GM19239 (cell line): Measurements from ENCODE around the gene WNK4.

Experiments
- DNase-seq: peaks from one replicate; pipeline ENCODE4 v3.0.0; 2011; ENCODE audit warnings: low spot score; ENCODE audit not compliant: insufficient read length
- FAIRE-seq: peaks from 2 replicates; lab custom pipeline; 2011; peaks lifted over from hg19 to GRCh38; lab: Jason Lieb, UNC

WNK4 gene

DNA sequence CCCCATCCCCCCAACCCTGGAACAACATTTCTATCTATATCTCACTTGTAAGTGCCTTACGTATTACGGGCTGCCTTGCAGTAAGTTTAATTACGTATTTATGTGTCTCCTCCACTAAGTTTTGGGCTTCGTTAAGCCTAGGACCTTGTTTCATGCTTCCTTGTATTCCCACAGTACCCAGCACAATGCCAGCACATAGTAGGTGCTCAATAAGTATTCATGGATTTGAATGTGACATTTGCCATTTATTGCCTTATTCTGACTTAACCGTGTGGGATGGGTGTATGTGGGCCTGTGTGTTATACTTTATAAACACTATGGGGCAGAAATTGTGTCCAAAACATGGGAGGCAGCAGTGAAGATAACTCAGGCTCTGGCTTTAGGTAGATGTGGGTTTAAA, 12.1 kb downstream of the WNK4 start:
- FAIRE-seq (no peak), DNase-seq (no peak)

DNA sequence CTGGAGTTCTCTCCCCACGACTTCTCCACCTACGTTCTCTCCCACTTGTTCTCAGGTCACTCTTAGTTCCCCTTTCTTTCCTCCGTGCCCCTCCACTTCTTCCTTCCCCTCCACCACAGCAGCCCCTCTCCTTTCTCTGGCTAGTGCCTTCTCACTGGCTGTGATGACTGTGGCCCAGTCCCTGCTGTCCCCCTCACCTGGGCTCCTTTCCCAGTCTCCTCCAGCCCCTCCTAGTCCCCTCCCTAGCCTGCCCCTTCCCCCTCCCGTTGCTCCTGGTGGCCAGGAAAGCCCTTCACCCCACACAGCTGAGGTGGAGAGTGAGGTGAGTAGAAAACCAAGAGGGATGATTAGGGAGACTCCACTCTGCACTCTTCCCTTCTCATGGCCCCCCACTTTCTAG, 14.7 kb downstream of the WNK4 start:
- FAIRE-seq, result no peak

DNA sequence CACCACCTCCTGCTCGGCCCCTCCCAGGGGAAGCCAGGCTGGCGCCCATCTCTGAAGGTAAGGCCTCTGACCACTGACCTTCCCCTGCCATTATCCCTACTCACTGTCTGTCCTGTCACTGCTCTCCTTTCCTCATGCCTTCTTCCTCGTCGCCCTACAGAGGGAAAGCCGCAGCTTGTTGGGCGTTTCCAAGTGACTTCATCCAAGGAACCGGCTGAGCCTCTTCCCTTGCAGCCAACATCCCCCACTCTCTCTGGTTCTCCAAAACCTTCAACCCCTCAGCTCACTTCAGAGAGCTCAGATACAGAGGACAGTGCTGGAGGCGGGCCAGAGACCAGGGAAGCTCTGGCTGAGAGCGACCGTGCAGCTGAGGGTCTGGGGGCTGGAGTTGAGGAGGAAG, 15.1 kb downstream of the WNK4 start:
- DNase-seq (no peak), FAIRE-seq (no peak)

More for the DNA sequence above, 14.7 kb downstream of the WNK4 start:
- no peak for DNase-seq

DNA sequence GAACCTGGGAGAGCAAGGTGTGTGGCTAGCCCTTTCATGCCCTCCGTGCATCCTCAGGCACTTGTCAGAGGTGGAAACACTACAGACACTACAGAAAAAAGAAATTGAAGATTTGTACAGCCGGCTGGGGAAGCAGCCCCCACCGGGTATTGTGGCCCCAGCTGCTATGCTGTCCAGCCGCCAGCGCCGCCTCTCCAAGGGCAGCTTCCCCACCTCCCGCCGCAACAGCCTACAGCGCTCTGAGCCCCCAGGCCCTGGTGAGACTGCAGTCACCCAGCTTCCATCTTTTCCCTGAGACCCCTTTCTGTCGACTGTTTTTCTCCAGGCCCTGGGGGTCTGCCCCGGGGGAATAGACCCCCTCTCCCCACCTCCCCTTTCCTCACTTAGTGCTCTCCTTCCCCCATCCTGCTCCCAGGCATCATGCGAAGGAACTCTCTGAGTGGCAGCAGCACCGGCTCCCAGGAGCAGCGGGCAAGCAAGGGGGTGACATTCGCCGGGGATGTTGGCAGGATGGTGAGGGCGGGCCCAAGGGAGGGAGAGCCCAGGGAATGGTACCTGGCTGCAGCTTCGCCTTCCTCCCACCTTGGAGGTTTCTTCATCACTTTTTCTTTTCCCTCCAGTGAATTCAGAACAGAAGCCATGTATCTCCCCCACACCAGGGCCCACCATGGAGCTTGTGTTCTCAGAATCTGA, 15.8 kb downstream of the WNK4 start:
- FAIRE-seq, result no peak
- DNase-seq, result no peak

DNA sequence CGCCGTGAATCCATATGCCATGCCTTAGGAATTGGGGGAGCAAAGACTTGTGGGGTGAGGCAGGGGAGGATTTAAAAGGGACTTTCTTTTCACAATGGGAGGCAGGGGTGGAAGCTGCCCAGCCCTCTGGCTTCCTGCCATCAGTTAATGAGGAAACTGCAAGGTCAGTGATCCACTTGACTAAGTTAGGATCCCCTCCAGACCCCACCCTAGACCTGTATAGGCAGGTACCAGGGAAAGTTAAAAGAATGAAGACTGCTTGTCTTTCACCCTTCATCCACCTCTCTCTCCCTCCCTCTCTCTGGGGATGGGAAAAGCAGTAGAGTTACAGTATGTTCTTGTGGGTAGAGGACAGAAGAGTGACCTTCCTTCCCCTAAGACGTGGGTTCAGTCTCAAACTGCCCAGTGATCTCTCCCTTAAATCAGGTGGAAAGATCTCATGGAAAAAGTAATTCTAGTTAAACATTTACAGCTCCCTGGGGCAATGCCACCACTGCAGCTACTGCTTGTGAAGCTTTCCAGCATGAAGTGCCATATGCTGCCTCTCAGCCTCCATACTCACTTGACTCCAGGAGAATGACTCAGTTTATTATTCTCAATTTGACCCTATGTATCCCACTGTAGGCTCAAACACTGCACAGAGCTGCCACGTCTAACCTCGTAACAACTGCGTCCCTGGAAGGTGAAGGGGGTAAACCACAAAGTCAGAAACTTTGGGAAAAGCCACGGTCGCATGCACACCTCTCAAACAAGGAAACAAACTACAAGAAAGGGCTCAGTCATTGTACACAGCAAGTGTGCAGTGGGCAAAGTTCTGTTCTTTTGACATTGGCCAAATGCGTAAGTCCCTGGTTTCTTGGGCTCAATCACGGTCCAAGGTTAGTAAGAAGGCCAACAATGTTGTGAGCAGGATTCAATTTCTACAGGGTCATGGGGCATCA, 16.9 kb downstream of the WNK4 start:
- DNase-seq, result no peak
- no peak for FAIRE-seq

DNA sequence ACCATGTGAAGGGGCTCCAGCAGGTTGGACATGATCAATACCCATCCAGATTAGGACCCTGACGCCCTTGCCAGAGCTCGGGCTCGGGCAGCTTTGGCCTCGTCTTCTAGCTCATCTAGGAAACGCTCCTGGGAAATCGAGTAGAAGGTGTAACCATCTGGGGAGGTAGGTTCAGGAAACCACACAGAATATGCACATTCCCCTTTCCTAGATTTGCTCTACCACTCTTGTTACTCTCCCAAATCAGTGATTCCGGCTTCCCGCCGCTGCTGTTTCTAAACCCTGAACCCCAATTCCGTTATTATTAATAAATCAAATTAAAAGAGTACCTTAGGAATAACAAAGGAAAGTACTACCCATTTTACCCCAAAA, 17.6 kb downstream of the WNK4 start:
- DNase-seq (no peak), FAIRE-seq (no peak)

DNA sequence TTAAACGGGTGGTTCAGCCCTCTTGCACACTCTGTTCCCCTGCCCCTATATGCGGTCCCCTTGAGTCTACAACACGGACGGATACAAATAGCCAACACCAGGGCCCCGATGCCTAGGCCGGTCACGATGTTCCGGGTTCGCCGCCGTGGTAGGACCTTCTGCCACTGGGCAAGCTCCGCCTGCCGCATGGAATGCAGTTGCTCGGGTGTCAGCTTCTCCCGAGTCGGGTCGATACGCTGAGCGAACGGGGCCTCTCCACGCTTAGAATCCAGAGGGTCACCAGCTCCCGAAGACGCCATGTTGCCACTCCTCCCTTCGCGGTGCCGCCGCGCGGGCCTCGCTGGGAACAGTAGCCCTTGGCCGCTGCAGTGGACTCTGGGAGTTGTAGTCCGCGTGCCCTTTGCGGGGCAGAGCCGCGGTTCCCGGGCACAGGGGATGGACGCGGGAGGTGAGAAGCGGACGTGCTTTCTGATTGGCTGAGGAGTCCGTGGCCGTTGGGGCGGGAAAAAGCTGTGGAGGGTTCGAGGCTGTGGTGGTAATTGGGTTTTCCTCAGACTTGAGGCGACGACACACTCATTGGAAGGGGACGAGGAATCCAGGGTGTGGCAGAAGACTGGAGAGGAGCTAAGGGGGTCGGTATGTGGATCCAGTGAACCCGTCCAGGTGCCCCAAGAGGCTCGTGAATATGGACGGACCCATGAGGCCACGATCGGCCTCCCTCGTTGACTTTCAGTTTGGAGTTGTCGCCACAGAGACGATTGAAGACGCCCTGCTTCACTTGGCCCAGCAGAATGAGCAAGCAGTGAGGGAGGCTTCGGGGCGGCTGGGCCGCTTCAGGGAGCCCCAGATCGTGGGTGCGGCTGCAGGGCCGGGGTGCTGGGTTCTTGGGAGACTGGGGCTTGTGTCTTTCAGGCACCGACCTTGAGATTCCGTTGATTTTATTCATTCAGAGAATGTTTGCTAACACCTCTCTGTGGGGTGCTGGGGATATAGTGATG, 18.3 kb downstream of the WNK4 start, which contains the start of the genes CNTD1 and COA3:
TSS of gene CNTD1 (plus strand) at position 479 of the 998 bp plus-strand sequence. CDS start at position 686, 207 bp downstream.
TSS of gene COA3 (minus strand) at position 322 of the 998 bp plus-strand sequence. CDS start at position 299, 23 bp downstream.
- peak; percentile 94 for DNase-seq
- FAIRE-seq, result peak; percentile 88

DNA sequence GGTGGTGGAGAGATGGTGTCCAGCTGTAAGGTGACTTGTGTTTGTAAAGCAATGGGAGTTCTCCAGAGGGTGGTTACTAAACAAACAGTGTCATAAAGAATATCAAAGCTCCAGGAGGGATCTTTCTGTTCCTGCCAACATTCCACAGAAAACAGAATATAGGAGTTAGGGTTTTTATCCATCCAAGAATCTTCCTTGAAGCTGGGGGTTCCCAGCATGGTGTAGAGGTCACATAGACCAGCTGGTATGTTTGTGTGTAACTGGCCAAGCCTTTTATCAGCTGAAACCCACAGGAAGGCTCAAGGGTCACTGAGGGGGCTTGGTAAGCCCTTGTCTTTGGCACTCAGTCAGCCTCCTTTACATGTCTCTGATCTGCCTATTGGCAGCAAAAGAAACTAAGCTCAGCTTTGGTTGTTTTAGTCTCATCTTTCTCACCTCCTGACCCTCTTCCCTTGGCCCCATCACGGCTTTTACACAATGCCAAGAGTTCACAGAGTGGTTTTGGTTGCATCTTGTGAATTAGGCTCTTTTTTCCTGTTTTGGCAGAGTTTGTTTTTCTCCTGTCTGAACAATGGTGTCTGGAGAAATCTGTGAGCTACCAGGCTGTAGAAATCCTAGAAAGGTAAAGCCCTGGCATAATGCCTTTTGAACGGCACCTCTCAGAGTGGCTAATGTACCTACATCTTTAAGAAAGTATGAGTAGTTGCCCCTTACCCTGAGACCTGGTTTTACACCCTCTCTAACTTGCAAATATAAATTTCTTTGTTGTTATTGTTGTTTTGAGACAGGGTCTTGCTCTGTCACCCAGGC, 22.9 kb downstream of the WNK4 start:
- no peak for FAIRE-seq
- no peak for DNase-seq

DNA sequence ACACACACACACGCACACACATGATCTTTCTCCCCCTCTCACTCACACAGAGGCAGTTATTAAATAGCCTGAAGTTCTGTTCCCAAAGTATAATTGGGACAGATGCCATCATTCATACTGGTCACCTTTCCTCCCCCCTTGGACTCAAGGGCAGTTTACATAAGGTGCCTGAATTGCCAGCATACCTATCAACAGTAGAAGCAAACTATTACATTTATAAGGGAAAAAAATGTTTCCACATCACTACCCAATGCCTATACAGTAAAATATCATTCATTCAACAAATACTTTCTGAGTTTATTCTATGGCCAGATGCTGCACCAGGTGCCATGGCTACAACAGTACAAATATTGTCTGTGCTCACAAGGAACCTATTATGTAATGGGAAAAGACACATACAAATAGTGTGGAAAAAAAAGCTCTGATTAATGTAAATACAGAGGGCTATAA, 24.5 kb downstream of the WNK4 start:
- DNase-seq (no peak), FAIRE-seq (no peak)

DNA sequence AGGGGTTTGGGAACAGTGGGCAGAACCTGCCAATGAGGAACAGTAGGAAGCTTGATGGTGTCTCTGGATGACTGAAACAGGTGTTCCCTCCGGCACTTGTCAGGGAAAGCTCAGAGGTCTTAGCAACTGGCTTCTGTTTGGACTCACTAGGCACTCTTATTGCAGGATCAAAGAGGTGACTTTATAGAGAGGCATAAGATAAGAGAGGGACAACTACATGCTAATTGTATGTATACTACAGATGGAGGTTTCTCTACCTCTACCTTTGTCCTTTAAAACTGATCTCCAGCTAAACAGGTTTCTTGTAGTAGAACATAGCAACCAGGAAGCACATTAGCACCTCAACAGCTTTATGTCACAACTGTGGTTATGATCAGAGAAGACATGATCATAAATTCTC, 25.8 kb downstream of the WNK4 start:
- FAIRE-seq, result no peak
- no peak for DNase-seq

DNA sequence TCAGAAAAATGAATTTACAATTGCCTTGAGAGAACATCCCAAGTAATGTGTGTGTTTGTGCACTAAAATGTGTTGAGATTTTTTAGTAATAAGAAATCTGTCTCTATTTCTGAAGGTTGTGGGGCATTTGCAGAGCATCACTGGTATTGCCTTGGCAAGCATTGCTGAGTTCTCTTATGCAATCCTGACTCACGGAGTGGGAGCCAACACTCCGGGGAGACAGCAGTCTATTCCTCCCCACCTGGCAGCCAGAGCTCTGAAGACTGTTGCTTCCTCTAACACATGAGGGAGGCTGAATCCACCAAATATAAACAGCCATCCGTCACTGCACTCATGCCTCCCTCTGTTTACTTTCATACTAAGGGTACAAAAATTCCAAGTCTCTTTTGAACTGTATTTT, 28.8 kb downstream of the WNK4 start:
- no peak for FAIRE-seq
- DNase-seq, result no peak

DNA sequence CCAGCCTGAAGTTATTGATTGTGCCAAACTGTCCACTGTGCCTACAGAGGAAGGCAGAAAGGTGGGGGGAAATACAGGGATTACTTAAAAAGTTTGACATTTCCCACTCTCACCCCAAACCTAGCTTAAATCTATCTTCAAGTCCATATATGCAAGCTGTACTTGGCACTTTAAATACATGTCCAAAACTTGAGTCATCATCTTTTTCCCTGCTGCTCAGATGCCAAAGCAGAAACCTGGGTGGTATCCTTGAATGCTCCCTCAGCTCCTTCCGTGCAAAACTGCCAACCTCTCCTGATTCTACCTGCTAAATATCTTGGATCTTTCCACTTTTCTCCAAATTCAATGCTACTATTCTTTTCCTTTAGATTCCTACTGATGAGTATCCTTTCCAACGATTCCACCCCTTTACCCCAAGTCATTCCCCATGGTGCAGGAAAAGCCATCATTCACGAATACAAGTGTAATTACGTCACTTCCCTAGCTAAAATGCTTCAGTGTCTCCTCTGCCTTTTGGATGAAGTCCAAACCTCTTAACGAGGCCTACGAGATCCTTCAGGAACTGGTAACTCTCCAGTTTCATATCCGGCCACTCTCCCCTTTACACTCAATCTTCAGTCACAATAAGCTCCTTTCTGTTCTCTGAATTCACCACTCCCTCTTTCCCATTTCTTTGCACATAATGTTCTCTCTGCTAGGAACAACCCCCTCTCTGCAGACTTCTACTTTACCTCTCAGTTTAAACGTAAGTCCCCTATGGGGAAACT, 34.4 kb downstream of the WNK4 start:
- DNase-seq (no peak), FAIRE-seq (no peak)

DNA sequence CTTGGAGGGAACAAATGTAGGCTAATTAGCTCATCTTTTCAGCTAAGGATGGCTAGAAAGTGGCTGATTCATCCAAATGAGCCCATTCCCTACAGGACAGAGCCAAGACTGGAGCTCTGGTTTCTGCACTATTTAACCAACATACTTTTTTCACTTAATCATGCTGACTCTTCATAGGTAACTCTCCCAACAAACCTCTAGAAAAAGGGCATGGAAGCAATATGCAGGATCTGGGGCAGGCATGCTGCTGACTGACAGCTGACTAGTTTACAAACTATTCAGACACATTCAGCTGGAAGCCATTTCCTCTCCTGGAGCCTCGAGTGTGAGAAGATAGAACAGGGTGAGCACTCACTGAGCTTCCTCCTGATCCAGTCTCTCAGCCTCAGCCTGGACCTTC, 37.5 kb downstream of the WNK4 start:
- no peak for FAIRE-seq
- DNase-seq, result no peak

DNA sequence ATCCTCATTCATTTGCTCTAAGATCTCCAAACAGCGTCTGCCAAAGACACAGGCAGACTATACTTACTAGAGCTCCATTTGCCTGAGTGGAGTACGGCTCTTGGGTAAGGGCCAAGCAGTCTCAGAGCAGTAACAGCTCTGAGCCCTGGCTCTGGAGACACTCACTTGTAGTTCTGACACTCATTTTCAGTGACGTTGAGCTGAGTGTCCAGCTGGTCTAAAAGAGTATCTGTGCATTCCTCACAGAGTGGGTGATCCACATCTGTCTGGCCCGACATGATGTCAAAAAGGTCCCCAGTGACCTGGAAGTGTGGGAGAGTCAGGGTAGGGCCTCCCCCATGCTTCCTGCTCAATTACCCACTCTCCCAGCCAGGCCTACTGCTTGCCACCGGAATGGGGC, 38.0 kb downstream of the WNK4 start:
- FAIRE-seq, result no peak
- no peak for DNase-seq

DNA sequence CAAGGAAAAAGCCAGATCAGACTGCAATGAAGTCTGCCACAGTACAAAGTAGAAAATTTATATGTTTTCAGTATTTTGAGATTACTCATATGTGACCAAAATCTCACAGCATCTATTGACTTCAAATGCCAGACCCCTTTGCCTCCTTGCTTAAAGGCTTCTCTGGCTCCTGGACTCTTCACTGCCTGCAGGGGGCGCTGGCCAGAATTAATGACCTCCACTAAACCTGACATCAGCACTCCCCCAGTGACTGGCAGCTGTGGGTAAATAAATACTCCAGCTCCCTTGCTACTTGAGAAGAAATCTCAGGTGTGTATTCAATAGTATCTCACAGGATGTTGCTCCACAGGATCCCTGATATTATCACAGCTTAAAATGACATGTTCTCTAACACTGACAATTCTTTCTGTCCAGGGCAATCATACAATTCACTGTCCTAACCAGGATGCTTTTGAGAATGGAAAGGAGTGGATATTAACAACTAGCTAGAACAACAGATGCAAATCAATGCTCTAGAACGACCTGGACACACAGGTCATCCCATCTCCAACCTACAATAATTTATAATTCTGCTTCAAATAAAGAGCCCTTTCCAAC, 39.6 kb downstream of the WNK4 start:
- FAIRE-seq (no peak), DNase-seq (peak; percentile 39)

DNA sequence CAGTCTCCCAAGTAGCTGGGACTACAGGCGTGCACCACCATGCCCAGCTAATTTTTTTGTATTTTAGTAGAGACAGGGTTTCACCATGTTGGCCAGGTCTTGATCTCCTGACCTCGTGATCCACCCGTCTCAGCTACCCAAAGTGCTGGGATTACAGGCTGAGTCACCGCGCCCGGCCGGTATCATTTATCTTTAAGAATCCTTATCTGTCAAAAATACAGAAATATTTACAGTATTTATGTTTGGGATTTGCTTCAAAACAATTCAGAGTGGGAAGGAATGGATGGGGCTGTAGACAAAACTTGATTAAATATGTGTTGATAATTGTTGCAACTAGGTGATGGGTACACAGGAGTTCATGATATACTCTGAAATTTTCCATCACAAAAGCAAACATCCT, 40.8 kb downstream of the WNK4 start:
- DNase-seq (no peak), FAIRE-seq (no peak)

DNA sequence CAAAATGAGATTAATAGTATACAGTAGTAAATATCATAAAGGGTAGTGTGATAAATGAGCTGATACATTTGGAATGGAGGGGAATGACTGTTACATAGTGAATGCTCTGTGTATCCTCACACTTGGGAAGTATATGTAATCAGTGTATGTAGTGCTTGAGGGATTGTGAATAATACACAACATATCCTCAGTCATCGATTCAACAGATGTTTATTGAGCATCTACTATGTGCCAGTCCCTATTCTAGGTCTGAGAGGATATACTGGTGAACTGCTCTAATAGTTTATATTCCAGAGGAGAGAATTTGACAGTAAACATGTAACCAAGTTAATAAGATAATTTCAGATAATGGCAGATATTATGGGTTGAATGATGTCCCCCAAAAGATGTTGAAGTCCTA, 47.1 kb downstream of the WNK4 start:
- FAIRE-seq, result no peak

DNA sequence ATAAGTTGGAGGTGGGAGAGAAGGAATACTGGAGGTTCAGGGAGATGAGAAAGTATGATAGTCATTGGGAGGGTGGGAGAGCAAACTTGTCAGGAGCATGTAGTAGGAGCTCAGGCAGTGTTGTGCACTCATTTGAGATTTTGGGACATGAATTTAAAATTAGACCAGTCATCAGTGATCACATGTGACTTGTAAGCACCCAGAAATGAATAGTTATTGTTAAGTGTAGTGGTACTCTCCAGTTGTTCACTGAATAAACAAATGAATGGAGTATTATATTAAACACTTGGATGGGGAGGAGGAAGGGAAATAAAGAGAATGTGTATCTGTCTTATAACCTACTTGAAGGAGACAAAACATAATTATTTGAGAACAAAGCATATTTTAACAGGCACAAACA, 50.6 kb downstream of the WNK4 start:
- DNase-seq (no peak), FAIRE-seq (no peak)

More for the DNA sequence above, 47.1 kb downstream of the WNK4 start:
- DNase-seq, result no peak
